ENCODE results near the gene STYK1. TPM values are rescaled to one million over a fixed set of nuclear protein-coding genes. Genes with fewer than 3 reads are reported as not detected.

The STYK1 gene
- total and polyA plus RNA-seq, 2 donors (not counting 1 experiment from before 2014, with no cell fraction given), result 0.41 TPM; not detected in 1

DNA sequence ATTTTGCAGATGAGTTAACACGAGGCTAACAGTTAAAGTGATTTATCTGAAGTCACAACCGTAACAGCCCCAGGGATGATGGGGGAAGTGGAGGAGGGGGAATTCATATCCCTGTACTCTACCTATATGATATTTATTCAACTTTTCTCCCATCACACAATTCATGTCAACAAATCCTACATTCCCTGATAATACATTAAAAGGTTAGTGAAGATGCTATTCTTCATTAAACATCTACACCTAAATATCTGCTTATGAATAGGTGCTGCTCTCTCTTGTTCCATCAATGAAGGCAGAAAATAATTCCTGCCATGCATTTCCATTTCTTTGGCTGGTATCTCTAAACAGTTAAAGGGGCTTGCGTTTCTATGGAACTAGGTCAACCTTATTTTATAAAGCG, 42.4 kb upstream of the STYK1 start:
- no peak for TF ChIP-seq EZH2 (IDR thresholded peaks at IDR 0.05; ENCODE audit: low read length, missing control alignments)
- peaks cover 2% of the 10 kb centered on the region for H4K20me1 ChIP-seq (ENCODE audit: control insufficient read depth, extremely low read depth, insufficient read depth, low read length)
- H3K4me2 ChIP-seq (ENCODE audit: extremely low read depth, insufficient read depth, low read length), result peak overlapping the region; percentile 77
- H3K27ac ChIP-seq (ENCODE audit: insufficient read depth, low read length), result peak overlapping the region; percentile 77
- DNase-seq (ENCODE audit: low read depth in 2 of 2), result no peak
- H3K9me3 ChIP-seq (ENCODE audit: control insufficient read depth, insufficient read depth, low read depth, low read length), result no peaks in the 10 kb centered on the region
- peak overlapping the region; percentile 4 for H3K9ac ChIP-seq (ENCODE audit: insufficient read depth, low read length)
- peak overlapping the region; percentile 20 to 99 (median 60) for H3K4me3 ChIP-seq (replicated peaks in 1 of 4; ENCODE audit: control extremely low read depth in 1 of 4, insufficient read depth in 1 of 4, low read depth in 3 of 4, low read length in 4 of 4)
- H3K79me2 ChIP-seq (ENCODE audit: control insufficient read depth, insufficient read depth, low read length), result peaks cover 49% of the 10 kb centered on the region
- H3K4me1 ChIP-seq (ENCODE audit: control insufficient read depth, extremely low read depth, insufficient read depth, low read length), result peaks cover 7% of the 10 kb centered on the region
- H3K36me3 ChIP-seq (ENCODE audit: control insufficient read depth, insufficient read depth, low read length), result peaks cover 12% of the 10 kb centered on the region
- no peaks in the 10 kb centered on the region for H3K27me3 ChIP-seq (ENCODE audit: control insufficient read depth, insufficient read depth, low read length)
- no peak overlapping the region for H2AFZ ChIP-seq (ENCODE audit: low read length)

GRCh38 chr12:10715491-10715890, 41.6 kb upstream of the STYK1 start:
- DNase-seq (ENCODE audit: low read depth in 2 of 2), result no peak
- peaks cover 7% of the 10 kb centered on the region for H3K4me1 ChIP-seq (ENCODE audit: control insufficient read depth, extremely low read depth, insufficient read depth, low read length)
- no peak overlapping the region for H2AFZ ChIP-seq (ENCODE audit: low read length)
- H4K20me1 ChIP-seq (ENCODE audit: control insufficient read depth, extremely low read depth, insufficient read depth, low read length), result no peaks in the 10 kb centered on the region
- no peaks in the 10 kb centered on the region for H3K9me3 ChIP-seq (ENCODE audit: control insufficient read depth, insufficient read depth, low read depth, low read length)
- H3K36me3 ChIP-seq (ENCODE audit: control insufficient read depth, insufficient read depth, low read length), result peaks cover 12% of the 10 kb centered on the region
- no peak overlapping the region for H3K27ac ChIP-seq (ENCODE audit: insufficient read depth, low read length)
- no peak overlapping the region for H3K4me2 ChIP-seq (ENCODE audit: extremely low read depth, insufficient read depth, low read length)
- H3K4me3 ChIP-seq (replicated peaks in 1 of 4; ENCODE audit: control extremely low read depth in 1 of 4, insufficient read depth in 1 of 4, low read depth in 3 of 4, low read length in 4 of 4), result no peak overlapping the region
- TF ChIP-seq EZH2 (IDR thresholded peaks at IDR 0.05; ENCODE audit: low read length, missing control alignments) (no peak), CTCF (conservative IDR thresholded peaks at IDR 0.05 in 1 of 2, IDR thresholded peaks at IDR 0.05 in 1 of 2; ENCODE audit: low read depth in 1 of 2, low read length in 2 of 2) (no peak)
- no peaks in the 10 kb centered on the region for H3K27me3 ChIP-seq (ENCODE audit: control insufficient read depth, insufficient read depth, low read length)
- peaks cover 41% of the 10 kb centered on the region for H3K79me2 ChIP-seq (ENCODE audit: control insufficient read depth, insufficient read depth, low read length)
- H3K9ac ChIP-seq (ENCODE audit: insufficient read depth, low read length), result no peak overlapping the region

DNA sequence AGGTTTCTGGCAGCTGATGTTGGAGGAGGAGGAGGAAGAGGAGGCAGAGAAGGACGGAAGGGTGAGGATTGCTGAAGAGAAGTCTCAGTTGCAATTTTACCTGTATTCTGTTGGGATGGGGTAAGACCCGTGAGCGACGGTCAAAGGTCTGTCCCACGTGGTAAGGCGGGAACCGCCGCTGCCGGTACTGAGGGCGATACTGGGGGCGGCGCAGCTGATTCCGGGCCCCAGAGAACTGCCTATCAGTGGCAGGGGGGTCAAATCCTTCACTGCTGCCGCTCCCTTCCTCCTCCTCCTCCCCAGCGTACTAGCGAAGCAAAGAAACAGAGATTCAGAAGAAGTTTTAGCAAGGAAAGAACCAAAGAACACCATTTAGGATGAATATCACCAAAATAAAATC, 36.0 kb upstream of the STYK1 start:
- Histone ChIP-seq H4K20me1 (ENCODE audit: control insufficient read depth, extremely low read depth, insufficient read depth, low read length) (no peaks in the 10 kb centered on the region), H3K4me1 (ENCODE audit: control insufficient read depth, extremely low read depth, insufficient read depth, low read length) (no peaks in the 10 kb centered on the region), H3K27ac (ENCODE audit: insufficient read depth, low read length) (no peak overlapping the region), H3K36me3 (ENCODE audit: control insufficient read depth, insufficient read depth, low read length) (peaks cover 14% of the 10 kb centered on the region), H3K4me2 (ENCODE audit: extremely low read depth, insufficient read depth, low read length) (no peak overlapping the region), H3K9me3 (ENCODE audit: control insufficient read depth, insufficient read depth, low read depth, low read length) (no peaks in the 10 kb centered on the region), H3K79me2 (ENCODE audit: control insufficient read depth, insufficient read depth, low read length) (peaks cover 5% of the 10 kb centered on the region), H3K9ac (ENCODE audit: insufficient read depth, low read length) (no peak overlapping the region), H3K27me3 (ENCODE audit: control insufficient read depth, insufficient read depth, low read length) (no peaks in the 10 kb centered on the region), H3K4me3 (replicated peaks in 1 of 4; ENCODE audit: control extremely low read depth in 1 of 4, insufficient read depth in 1 of 4, low read depth in 3 of 4, low read length in 4 of 4) (no peak overlapping the region), H2AFZ (ENCODE audit: low read length) (no peak overlapping the region)
- TF ChIP-seq CTCF (conservative IDR thresholded peaks at IDR 0.05 in 1 of 2, IDR thresholded peaks at IDR 0.05 in 1 of 2; ENCODE audit: low read depth in 1 of 2, low read length in 2 of 2), result no peak
- no peak for TF ChIP-seq EZH2 (IDR thresholded peaks at IDR 0.05; ENCODE audit: low read length, missing control alignments)
- DNase-seq (ENCODE audit: low read depth in 2 of 2), result no peak

All from fibroblast of lung (primary cell).